Measurements from ENCODE around the gene ZNF417.
"Not testable (repeated sequence)": the region's sequence is repeated elsewhere in the genome, so short reads cannot be mapped to it uniquely, and the experiment has no call there.

ZNF417 gene

DNA sequence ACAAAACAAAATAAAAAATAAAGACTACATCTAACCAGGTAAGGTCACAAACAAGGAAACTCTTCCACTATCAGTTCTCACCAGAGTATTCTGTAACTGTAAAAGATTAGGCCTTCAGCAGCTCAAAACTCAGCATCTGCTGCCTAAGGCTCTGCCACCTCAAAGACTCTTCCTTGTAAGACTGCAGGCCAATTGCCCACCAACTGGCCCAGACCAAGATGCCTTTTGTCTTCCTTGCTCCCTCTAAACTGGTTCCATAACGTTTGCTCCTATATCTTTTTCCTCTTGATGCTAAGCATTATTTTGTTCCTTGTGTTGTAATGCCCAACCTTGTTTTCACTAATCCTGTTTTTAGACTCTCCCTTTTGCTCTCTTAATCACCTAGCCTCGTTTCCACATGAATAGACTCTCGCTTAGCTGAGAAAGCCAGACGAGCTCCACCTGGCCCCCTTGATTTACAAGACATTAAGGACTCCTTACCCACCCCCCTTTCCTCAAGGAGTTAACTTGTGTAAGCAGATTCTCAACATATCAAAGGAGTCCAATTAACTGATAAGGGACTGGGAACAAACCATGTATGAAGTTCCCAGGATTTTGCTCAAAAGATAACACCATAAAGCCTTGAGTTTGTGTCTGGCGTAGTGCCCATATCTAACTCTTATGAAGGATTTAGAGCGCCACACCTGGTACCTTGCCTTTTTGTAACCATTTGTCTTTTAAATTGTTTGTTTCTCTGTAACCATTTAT lies 29.0 kb downstream of the ZNF417 start:
- FAIRE-seq, result no peak

DNA sequence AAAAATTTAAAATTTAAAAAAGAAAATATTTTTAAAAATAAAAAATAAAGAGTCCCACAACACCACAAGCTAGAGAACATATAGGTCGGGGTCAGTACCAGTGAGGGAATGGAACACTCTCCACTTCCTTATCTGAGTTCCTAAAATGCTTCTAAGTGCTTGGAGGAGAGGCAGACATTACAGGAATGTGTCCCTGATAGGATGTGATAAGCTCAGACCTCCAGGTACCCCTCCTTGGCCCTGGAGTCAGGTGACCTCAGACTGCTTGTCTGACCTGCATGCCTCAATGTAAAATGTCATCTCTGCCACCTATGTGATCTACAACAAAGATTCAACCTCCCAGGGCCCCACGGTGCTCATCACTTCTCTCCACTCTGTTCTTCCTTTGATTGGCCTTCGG lies 30.3 kb downstream of the ZNF417 start:
- no peak for FAIRE-seq

DNA sequence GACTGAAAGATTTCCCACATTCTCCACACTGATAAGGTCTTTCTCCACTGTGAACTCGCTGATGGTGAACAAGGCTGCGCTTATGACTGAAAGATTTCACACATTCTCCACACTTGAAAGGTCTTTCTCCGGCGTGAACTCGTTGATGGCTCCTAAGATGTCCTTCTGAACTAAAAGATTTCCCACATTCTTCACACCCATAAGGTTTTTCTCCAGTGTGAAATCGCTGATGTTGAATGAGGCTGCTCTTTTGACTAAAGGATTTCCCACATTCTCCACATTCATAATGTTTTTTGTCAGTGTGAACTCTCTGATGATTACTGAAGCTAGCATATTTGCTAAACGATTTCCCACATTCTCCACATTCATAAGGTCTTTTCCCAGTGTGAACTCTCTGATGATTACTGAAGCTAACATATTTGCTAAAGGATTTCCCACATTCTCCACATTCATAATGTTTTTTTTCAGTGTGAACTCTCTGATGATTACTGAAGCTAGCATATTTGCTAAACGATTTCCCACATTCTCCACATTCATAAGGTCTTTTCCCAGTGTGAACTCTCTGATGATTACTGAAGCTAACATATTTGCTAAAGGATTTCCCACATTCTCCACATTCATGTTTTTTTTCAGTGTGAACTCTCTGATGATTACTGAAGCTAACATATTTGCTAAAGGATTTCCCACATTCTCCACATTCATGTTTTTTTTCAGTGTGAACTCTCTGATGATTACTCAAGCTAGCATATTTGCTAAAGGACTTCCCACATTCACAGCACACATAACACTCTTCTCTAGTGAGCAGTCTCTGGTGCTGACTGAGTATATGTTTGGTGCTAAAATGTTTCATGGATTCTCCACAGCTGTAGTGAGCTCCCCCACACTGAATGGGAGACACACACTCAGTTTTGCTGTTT lies 42.3 kb downstream of the ZNF417 start:
- not testable (repeated sequence) for FAIRE-seq

DNA sequence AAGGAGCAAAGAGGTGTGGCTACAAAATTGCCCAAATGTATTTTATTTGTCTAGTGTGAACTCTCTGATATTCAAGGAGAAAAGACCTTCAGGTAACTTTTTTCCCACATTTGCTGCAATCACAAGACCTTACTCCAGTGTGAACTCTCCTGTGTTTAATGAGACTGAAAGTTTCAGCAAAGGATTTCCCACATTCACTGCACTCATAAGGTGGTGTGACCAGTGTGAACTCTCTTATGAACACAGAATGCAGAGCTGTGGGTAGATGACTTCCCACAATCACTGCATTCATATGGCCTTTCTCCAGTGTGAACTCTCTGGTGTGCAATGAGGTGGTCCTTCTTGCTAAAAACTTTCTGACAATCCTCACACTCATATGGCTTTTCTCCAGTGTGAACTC lies 43.9 kb downstream of the ZNF417 start:
- FAIRE-seq, result no peak

DNA sequence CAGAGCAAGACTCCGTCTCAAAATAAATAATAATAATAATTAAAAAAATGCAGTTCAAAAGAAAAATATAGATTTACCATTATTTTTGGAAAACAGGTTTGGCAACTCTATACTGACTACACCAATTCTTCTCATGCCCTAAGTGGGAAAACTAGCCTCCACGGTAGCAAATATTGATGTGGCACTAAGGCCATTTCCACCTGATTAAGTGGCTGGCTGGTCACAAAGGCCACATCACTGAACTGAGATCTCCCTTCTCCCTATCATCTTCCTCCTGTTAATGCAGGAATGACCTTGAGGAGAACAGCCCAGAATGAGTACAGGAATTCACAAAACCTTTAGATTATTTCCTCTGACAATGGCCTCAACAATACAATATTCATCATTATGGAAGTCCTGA lies 46.2 kb downstream of the ZNF417 start:
- no peak for FAIRE-seq

DNA sequence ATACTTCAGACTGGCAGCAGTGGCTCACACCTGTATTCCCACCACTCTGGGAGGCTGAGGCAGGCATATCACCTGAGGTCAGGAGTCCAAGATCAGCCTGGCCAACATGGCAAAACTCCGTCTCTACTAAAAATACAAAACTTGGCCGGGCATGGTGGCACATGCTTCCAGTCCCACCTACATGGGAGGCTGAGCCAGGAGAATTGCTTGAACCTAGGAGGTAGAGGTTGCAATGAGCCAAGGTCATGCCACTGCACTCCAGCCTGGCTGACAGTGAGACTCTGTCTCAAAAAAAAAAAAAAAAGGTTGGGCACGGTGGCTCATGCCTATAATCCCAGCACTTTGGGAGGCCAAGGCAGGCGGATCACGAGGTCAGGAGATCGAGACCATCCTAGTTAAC lies 46.7 kb downstream of the ZNF417 start:
- not testable (repeated sequence) for FAIRE-seq

DNA sequence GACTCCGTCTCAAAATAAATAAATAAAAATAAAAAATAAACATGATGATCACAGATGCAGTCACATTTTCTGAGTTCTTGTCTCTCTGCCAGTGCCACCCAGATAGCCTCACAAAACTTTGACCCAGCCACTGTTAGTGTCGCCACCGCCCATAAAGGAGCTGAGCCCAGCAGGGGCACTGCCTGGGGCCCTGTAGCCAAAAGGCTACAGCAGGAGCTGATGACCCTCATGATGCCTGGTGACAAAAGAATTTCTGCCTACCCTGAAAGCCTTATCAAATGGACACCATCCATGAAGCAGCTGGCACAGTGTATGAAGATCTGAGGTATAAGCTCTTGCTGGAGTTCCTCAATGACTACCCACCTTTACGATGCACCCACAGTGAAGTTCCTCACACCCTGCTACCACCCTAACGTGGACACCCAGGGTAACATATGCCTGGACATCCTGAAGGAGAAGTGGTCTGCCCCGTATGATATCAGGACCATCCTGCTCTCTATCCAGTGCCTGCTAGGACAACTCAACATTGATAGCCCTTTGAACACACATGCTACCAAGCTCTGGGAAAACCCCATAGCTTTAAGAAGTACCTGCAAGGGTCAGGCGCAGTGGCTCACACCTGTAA lies 48.4 kb downstream of the ZNF417 start:
- no peak for FAIRE-seq
